GM21528 (cell line): ENCODE results near the gene TMEM106C.

Source experiments
- ATAC-seq: cut with Tn5 transposase; IDR thresholded peaks from one replicate; pipeline ENCODE4 v1.9.1; 2021; ENCODE audit warnings: mild to moderate bottlenecking, moderate library complexity; ENCODE audit not compliant: unreplicated experiment, low FRiP score

Gene TMEM106C, protein sequence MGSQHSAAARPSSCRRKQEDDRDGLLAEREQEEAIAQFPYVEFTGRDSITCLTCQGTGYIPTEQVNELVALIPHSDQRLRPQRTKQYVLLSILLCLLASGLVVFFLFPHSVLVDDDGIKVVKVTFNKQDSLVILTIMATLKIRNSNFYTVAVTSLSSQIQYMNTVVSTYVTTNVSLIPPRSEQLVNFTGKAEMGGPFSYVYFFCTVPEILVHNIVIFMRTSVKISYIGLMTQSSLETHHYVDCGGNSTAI

DNA sequence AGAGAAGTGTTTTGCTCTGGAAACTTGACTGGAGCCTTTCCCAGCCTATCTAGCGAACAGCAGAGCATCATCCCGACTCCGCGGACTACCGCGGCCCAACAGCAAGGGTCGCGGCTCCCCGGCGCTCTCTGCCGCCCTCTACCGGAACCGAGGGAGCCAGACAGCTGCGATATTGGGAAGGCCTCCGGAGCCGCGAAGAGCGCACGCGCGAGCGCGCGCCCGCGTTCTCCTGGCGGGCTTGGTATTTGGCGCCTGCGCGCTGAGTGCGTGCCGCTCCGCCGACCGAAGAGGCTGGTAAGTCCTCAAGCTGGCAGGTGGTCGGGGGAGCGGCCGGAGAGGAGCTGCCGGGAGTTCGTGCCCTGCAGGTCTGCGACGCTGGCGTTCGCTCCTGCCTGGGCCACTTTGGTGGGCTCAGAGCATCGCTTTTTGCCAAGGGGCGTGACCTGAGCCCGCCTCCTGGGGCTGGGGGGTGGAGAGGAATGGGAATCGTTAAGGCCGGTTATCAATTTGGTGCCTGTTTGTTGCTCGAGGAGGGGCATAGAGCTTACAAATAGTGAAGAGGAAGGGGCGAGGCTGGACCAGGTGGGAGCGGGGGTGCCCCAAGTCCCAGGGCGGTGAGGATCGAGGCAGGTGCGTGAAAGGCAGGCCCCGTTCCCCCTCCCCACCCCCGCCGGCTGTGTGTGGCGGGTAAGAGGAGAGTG lies at the start of gene TMEM106C:
TSS of gene TMEM106C (plus strand) at position 257 of the 701 bp plus-strand sequence. CDS start 641 bp downstream, outside the sequence.
- ATAC-seq: peak; percentile 89

DNA sequence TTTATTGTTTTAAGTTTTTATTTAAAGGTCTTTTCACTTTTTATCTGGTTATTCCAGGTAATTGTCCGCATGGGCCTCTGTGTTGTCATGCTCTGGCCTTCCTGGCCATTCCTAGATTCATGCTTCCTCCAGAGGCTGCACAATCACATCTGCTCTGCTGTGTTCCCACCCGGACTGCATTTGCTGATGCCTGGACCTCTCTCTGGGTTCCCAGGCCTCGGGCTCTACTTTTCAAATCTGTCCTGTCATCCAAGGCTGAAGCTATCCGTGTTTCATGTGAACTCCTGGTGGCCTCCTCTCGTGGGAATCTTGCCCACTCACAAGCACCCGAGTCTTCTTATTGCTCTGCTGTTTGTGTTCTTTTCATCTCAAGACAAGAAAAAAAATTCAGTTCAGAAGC lies 42.5 kb upstream of the TMEM106C start:
- no peak for ATAC-seq

DNA sequence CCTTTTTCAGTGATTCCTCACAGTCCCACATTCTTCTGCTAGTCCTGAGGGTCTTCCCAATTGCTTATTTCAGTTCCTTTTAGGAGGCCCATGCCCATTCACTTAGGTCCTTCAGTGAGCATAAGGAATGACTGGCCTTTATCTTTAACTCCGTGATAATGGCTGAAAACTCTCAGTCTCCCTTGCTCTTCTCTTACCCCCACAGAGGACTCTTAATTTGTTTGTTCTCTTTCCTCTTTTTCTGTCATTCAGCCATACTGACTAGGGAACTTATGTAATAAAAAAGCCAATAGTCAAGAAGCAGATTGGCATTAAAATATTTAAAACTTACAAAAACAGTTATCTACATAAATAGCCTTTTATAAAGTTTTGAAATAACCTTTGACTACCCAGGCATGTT lies 41.5 kb upstream of the TMEM106C start:
- no peak for ATAC-seq

DNA sequence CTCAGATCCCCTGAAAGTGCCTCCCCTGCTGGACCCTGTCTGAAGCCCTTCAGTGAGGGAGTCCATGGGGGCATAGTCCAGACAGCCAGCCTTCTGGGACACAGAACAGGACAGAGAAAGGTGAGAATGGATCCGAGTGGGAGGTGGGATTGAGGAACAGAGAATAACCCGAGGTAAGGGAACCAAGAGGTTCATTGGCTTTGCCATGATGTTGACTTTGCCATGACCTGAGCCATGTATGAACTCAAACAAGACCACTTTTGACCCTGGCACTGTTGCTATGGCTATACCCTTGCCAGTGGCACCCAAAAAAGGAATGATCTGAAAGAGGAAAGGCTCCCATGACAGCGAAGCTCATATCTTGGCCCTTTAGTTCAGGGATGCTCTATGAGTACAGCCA lies 36.0 kb upstream of the TMEM106C start:
- no peak for ATAC-seq

DNA sequence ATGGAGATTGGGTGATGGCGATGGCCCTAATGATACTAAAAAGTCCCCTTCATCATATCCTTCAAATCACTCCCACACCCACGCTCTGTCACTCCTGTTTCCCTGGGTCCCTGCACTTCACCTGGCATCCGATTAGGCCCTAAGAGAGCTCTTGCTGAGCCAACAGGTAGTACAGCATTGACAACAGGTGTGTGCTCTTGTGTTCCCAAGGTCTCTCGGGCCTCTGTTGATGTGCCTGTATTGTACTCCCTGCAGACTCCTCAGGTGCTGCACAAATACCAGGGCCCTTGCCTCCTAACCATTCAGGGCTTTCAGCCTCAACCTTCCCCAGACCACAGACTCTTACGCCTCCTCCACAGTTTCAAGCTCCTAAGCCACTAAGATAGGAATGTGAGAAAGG lies 32.8 kb upstream of the TMEM106C start:
- no peak for ATAC-seq

DNA sequence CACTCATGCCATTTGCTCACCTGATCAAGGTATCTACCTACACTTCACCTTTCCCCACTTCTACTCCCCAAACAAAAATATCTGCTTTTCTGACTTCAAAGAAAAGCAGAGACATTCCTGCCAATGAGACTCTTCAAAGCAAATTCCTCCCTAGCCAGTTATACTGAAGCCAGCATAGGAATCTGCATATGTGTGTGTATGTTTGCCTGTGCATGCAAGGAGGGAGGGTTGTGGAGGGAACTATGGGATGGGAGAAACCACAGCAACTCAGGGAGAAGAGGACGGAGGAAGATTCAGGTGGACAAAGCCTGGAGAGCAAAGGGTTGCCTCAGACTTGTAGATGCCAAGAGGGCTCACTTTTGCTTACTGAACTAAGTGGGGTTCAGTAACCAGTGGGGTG lies 32.2 kb upstream of the TMEM106C start:
- no peak for ATAC-seq

DNA sequence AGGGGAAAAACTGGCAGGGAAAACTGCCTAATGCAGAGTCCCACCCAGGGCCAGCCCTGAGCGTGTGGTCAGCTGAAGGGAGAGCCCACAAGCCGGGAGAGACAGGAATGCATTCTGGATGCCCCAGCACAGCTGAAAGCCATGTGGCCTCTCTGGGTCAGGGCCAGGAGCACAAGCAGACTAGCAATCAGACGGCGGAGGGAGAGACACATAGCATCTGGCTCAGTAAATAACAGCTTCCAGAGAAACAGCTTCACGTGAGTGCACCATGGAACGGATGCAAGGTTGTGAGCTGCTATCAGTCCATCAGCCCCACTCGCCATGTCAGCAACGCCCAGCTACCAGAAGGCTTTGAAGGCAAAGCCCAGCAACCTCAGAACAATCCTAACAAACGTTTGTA lies 28.2 kb upstream of the TMEM106C start:
- ATAC-seq: no peak

DNA sequence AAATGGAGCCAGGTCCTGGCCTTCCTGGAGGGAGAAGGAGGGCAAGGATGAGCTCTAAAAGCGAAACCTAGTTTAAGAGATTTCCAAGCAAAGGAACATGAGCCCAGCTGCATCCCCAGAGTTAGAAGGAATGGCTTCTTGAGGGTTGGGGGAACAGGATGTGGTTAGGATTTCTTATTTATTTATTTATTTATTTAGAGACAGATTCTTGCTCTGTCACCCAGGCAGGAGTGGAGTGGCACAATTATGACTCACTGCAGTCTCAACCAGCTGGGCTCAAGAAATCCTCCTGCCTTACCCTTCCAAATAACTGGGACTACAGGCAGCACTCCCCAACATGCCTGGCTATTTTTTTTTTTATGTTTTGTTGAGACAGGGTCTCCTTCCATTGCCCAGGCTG lies 25.3 kb upstream of the TMEM106C start:
- ATAC-seq: no peak

DNA sequence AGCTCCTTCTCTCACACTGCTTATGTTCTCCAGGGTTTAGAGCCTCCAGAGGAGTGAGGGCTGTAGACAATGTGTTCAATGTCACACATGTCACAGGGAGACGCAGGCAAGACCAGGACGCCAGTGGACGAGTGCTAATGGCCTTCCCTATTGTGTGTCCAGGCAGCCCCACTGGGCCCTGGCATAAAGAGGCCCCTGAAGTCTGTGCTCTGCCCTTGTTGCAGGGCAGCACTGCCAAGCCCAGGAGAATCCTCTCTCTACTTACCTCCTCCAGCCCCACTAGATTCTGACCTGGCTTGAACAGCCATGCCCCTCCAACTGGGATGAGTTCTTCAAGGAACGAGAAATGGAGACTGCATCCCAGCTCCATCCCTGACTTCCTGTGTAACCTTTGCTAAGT lies 24.8 kb upstream of the TMEM106C start:
- no peak for ATAC-seq

DNA sequence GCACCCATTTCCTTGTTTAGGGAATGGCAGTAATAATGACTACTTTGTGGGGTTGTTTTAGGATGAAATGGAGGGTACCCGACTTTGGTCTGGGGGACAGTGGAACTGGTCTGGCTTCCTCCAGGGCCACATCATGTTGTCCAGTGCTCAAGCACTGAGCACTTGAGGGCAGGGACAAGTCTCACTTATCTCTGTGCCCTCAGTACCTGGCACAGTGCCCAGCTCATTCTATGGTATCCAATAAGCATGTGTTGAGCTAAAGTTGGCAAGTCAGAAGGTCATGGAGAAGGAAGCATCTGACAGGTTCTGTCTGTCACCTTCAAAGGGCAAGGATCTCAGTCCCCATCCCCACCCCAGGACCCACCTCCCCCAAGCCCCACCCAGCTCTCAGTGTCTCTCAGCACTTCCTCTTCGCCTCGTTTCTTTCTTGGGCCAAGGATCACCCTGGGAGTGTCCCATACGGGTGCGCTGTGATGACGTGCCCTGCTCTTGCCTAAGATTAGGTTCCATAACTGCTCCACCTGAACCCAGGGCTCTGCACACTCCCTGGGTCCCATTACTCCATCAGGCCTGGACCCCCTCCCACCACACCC lies 24.3 kb upstream of the TMEM106C start:
- no peak for ATAC-seq

DNA sequence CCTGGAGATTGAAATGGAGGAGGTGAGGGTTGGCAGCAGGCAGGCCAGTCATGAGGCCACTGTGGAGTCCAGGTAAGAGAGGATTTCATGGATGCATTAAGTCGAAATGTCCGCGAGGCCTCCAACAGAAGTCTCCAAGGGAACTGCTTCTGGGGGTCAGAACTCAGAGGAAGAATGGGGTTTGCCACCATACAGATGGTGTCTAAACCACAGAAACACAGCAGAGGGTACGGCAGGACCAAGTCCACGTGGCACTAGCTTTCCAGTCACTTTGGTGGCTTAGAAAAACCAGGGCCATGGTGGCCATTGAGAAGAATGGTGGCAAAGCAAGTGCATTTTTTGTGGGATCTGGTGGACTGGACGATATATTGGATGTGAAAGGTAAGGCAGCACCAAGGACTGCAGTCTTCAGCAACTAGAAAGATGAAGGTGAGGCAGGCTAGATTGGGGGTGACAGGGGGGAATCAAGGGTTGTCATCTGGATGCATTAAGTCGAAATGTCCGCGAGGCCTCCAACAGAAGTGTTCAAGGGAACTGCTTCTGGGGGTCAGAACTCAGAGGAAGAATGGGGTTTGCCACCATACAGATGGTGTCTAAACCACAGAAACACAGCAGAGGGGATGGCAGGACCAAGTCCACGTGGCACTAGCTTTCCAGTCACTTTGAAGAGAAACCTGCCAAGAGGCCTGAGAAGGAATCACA lies 22.5 kb upstream of the TMEM106C start:
- no peak for ATAC-seq

DNA sequence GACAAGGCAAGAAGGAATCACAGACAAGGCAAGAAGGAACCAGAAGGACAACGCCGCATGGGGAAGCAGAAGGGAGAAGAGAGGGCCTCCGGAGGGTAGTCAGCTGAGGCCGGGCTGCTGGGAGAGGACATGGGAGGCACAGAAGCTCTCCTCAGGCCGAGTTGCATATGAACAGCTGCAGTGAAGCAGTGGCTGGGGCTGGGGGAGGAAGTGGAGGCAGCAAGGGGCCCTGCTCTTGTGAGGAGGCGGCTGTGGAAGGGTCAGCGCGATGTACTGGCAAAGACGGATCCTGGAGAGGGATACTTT lies 22.0 kb upstream of the TMEM106C start:
- ATAC-seq: no peak

DNA sequence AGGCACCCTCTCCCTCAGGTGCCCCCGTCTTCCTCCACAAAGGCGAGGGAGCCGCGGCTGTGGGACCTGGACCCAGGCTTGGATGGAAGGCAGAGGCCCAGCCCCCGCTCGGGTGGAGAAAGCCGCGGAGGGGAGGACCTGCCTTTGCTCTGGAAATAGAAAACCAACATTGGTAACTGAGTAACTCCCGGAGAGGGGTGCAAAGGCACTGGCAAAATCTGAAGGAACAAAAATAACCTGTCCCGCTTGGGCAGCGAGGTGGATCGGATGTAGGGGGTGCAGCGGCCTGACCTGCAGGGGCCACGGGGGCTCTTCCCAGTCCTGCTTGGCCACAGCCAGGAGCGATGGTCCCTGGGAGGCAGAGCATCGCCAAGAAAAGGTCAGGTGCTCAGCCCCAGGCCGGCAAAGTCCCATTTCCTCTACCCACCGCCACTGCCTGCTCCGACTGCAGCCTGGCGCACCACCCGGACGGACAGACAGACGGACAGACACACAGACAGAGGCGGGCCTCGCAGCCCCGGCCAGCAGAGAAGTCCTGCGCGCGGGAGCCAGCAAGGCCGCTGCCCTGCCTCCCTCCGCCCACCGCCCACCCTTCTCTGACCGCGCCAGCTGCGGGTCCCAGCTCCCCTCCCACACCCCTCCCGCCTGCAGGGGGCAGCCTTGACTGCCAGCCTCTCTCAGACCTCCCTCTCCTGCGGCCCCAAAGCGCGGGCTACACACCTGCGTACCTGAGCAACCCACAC lies 21.4 kb upstream of the TMEM106C start:
- ATAC-seq: no peak

DNA sequence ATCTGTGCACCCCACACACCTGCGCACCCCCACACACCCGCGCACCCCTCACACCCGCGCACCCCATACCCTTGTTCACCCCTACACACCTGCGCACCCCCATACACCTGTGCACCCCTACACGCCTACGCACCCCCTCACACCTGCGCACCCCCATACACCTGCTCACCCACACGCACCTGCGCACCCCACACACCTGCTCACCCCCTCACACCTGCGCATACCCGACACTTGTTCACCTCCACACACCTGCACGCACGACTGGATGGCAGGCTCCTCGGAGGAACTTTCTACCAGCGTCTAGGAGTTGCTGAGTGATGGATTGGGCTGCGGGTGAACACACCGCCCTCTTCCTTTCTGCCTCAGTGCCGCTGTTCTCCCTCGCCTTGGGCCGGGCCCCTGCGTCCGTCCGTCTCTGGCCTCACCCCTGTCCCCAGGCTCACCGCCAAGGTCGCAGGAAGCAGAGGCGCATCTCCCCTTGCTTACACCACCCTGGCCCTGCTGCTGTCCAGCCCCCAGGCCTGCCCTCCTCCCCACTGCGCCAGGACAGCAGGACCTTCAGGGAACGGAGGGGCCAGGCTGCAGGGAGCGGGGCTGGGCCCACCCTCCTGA lies 20.7 kb upstream of the TMEM106C start:
- ATAC-seq: no peak

DNA sequence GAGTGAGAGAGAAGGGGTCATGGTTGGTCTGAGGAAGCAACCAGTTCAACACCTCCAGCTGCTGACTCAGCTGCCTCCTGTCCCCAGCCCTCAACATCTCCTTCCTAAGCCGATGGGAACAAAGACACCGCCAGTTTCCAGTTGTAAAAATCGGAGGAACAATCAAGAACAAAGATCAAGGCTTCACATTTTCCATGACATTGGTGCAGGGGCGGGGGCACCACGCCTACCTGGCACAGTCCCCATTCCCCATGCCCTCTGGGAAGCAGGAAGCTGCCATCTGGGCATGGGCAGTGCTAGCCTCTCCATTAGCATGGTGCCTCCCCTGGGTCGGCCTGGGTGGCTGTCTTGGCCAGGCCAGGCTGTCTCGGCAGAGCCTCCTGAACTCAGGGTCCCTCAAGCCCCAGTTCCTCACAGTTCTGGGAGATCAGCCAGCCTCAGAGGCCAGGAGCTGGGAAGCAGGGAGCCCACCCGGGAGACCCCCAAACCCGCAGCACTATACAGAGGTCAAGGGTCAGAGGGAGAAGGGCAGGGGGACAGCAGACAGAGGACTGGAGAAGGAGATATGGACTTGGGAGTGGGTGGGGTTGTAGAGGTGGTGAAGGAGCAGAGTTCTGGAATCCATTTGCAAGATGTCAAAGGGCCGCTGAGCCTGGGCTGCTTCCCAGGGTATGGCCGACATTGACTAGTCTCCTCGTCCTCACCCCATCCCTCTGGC lies 19.6 kb upstream of the TMEM106C start:
- ATAC-seq: no peak

DNA sequence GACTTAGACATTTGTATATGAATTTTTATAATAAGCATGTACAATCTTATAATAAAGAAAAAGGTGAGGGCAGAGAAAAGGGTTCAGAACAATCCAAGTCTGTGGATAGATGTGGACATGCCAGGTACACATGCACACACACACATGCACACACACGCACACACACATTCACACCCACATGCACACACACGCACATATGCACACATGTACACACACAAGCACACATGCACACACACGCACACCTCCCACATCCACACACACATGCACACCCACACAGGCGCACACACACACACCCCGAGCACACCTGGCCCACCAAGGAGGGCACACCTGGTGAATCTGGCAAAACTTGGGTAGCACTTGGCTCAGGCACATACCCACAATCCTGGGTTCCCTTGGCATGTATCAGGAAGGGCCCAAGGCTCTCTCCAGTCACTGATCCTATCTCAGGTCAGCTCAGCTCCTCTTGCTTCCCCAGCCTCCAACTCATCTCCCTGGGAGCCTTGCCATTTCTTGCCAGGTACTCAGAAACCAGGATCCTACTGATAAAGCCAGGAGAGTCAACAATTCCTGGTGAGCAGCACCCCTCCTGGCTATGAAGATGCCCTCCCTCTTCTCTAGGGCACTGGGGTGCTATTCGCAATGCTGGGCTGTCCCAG lies 18.6 kb upstream of the TMEM106C start:
- no peak for ATAC-seq

DNA sequence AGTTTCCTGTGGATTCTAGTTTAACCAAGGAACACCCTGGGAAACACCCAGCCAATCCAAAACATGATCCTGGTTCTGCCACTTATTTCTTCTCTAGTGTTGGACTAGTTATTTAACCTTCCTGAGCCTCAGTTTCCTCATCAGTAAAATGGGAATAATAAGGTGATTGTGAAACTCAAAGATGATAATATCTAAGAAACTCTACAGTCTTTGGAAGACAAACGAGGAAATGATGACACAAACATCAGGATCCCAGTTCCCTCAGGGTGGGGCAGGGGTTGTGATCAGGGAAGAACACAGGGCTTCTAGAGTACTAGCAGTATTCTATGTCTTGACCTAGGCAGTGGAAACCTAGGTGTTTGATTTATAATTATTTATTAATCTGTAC lies 18.1 kb upstream of the TMEM106C start:
- ATAC-seq: no peak

DNA sequence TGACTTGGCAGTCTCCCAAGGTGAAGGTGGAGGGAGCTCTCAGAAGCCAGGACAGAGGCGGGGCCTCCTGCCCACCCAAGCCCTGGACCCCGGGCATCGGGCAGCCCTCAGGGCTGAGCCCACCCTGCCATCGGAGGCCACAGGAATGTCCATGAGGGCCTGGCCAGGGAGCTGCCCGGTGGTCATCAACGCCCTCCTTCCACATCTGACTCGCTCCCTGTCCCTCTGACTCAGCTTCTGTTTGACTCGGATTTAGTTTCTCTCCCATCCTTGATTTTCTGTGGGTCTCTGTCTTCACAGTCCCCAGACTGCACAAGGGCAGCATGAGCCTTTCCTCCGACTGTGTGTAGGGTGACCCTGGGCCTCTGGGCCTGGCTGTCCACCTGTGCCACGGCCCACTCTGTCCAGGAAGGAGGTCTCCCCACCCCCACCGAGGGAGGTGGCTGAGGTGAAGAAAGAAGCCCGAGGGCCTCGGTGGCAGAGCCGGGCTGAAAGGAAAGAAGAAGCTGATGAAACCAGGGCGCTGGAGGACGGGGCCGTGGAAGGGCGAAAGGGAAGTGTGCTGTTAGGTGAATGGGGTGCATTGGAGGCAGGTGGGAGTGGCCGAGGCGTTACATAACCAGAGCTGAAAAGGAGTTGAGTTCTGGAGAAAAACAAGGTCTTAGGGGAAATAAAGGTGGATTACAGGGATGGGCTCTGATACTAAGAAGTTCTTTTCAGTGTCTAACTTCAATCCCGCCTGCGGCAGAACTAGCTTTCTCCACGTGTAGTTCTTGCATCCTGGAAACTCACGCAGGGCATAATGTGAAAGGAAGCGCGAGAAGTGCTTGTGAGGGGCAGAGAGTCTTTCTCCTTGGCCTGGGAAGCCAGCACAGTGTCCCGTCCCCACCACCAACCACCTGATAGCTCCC lies 16.7 kb upstream of the TMEM106C start:
- ATAC-seq: no peak
